ENCODE results near the gene CELF1. TPM values are rescaled to one million over a fixed set of nuclear protein-coding genes. Genes with fewer than 3 reads are reported as not detected.

The CELF1 gene
- total RNA-seq, 4 donors from 2014 or later = 93.8 to 153 (median 121) TPM

GRCh38 chr11:47495856-47496217 lies 57.1 kb downstream of the CELF1 start:
- TF ChIP-seq, protein P1, sequence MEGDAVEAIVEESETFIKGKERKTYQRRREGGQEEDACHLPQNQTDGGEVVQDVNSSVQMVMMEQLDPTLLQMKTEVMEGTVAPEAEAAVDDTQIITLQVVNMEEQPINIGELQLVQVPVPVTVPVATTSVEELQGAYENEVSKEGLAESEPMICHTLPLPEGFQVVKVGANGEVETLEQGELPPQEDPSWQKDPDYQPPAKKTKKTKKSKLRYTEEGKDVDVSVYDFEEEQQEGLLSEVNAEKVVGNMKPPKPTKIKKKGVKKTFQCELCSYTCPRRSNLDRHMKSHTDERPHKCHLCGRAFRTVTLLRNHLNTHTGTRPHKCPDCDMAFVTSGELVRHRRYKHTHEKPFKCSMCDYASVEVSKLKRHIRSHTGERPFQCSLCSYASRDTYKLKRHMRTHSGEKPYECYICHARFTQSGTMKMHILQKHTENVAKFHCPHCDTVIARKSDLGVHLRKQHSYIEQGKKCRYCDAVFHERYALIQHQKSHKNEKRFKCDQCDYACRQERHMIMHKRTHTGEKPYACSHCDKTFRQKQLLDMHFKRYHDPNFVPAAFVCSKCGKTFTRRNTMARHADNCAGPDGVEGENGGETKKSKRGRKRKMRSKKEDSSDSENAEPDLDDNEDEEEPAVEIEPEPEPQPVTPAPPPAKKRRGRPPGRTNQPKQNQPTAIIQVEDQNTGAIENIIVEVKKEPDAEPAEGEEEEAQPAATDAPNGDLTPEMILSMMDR (IDR thresholded peaks at IDR 0.05; ENCODE audit: low read depth) = no peak

DNA sequence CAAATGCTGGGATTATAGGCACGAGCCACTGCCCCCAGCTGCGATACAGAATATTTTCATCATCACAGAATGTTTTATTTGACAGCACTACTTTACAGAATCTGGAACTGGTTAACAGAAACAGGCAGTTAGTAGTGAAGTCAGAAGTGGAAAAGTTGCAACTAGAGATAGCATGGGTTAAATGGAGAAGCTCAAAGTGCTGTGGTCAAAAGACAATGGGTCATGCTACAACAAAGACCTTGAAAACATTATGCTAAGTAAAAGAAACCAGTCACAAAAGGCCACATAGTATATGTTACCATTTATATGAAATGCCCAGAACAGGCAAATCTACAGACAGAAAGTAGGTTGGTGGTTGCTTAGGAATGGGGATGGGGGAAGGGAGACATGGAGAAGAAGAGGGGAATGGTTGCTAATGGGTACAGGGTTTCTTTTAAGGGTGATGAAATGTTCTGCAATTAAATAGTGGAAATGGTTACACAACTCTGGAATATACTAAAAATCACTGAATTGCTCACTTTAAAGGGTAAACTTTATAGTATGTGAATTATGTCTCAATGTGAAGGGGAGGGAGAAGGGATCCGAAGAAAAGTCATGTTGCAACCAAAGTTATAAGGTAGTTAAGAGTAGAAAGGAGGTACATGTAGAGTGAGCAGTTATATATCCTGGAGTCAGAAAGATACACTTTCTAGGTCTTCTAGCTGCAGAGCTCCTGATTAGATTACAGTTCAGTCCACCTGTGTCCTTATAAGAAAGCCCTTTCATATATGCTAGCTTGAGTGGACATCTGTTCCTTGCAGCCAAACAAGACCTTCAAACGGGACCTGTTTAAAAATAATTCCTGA lies 57.7 kb downstream of the CELF1 start:
- TF ChIP-seq, protein P1 (IDR thresholded peaks at IDR 0.05; ENCODE audit: low read depth) = no peak

DNA sequence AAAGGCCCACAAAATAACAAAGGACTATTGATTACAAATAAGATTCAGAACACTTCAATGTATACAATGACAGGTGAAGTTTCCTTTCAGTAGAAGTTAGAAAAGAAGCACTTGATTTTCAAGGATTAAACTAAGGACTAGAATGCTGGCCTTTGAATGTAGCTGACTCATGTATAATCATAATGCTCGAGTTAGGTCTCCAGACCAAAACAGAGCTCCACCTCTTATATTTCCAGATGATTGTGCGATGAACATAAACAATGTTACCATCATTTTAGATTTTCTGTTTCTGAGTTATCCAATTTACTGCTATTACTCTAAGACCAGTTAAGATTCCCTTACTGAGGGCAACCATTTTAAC lies 63.6 kb downstream of the CELF1 start:
- TF ChIP-seq, protein P1 (IDR thresholded peaks at IDR 0.05; ENCODE audit: low read depth) = no peak

- TF ChIP-seq, protein P1 (IDR thresholded peaks at IDR 0.05; ENCODE audit: low read depth) = no peak
Observed at GRCh38 chr11:47488674-47489394, 64.1 kb downstream of the CELF1 start.

DNA sequence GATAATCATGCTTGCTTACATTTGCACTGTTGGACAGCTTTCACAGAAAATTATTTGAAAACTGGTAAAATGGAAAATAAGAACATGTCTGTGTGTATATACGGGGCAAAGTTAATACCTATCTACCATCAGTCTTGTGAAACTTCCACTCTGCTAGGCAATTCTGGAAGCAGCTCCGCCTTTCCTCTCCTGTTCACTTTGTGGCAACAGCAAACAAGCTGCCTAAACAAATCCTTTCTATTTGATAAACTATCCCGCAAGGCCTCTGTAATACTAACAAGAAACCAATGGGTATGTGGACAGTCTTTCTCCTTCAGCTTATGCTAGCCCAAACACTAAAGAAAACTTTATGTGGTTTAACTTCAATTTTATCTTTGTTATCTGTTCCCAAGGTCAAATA lies 64.8 kb downstream of the CELF1 start:
- TF ChIP-seq, protein P1 (IDR thresholded peaks at IDR 0.05; ENCODE audit: low read depth) = no peak

- TF ChIP-seq, protein P1 (IDR thresholded peaks at IDR 0.05; ENCODE audit: low read depth) = no peak
Observed at GRCh38 chr11:47487421-47487820, 65.5 kb downstream of the CELF1 start.

DNA sequence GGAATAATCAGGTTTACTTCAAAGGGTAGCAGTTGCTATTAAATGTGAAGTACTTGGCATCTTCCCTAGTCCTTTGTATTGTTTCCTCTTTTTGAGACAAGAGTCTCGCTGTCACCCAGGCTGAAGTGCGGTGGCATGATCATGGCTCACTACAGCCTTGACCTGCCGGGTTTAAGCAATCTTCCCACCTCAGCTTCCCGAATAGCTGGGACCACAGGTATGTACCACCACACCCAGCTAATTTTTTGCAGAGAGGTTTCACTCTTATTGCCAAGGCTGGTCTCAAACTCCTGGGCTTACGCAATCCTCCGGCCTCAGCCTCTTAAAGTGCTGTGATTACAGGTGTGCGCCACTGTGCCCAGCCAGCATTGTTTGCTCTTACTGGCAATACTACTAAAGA lies 67.8 kb downstream of the CELF1 start:
- TF ChIP-seq, protein P1 (IDR thresholded peaks at IDR 0.05; ENCODE audit: low read depth) = no peak
